SK-MEL-5 (cell line): ENCODE data around the gene PIK3CA. TPM values are rescaled to one million over a fixed set of nuclear protein-coding genes. Genes with fewer than 3 reads are reported as not detected.
"Not testable (repeated sequence)": the region's sequence is repeated elsewhere in the genome, so short reads cannot be mapped to it uniquely, and the experiment has no call there.

Experiments used
- DNase-seq: peaks from one replicate; pipeline ENCODE4 v3.0.0-alpha.2; 2016; ENCODE audit warnings: low read depth, low spot score
- in situ Hi-C: cut with HindIII; loops from 2 replicates; pipeline ENCODE4 v1.10.0; 2016; ENCODE audit warnings: low sequenced_read_pairs, high pct_unique_total_duplicates, low pct_unique_long_range_greater_than_20kb
- polyA plus RNA-seq, 2 experiments: library from polyadenylated mRNA; depleted of rRNA; stranded (reverse); fragments of >200 nt; gene quantifications; 2 replicates each; pipeline ENCODE4 v1.2.3, GENCODE V29; 2015
- total RNA-seq: library from RNA; depleted of rRNA; stranded (reverse); fragments of >200 nt; shearing (Covaris generic); gene quantifications from 2 replicates; pipeline ENCODE4 v1.2.3, GENCODE V29; 2014; rRNA removed

The PIK3CA gene
- 12.7 and 13.2 TPM in 2 replicates for total RNA-seq
- polyA plus RNA-seq (2015; cell fraction: cytosol; rRNA removed): 5.1 and 7.2 TPM in 2 replicates
- polyA plus RNA-seq (2015; cell fraction: nucleus; rRNA removed): 13.2 and 15.9 TPM in 2 replicates

DNA sequence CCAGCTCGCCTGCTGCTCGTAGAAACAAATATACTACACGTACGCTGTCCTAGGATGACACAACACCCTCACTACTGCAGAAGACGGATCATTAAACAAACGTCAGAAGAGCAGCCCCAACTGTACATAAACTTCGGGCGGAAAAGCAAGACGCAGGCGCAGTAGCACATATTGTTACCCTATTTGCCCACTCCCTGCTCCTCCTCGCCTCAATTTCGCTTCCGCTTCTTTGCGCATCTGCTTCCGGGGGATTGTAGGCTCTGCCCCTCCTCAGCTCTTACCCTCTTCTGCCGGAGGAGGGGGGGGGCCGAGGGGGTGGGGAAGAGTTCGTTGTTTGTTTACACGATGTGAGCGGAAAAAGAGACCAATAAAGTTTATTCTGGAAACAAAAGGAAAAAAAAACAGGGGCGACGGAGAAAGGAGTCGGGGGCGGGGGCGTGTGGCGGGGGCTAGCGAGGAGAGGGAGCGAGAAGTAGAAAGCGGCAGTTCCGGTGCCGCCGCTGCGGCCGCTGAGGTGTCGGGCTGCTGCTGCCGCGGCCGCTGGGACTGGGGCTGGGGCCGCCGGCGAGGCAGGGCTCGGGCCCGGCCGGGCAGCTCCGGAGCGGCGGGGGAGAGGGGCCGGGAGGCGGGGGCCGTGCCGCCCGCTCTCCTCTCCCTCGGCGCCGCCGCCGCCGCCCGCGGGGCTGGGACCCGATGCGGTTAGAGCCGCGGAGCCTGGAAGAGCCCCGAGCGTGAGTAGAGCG is at the start of gene PIK3CA:
PIK3CA (plus strand) TSS at position 485 of the 743 bp plus-strand sequence. CDS start 50,469 bp downstream, outside the sequence.
- DNase-seq: peak; percentile 99
- in situ Hi-C loops: no loop called here

DNA sequence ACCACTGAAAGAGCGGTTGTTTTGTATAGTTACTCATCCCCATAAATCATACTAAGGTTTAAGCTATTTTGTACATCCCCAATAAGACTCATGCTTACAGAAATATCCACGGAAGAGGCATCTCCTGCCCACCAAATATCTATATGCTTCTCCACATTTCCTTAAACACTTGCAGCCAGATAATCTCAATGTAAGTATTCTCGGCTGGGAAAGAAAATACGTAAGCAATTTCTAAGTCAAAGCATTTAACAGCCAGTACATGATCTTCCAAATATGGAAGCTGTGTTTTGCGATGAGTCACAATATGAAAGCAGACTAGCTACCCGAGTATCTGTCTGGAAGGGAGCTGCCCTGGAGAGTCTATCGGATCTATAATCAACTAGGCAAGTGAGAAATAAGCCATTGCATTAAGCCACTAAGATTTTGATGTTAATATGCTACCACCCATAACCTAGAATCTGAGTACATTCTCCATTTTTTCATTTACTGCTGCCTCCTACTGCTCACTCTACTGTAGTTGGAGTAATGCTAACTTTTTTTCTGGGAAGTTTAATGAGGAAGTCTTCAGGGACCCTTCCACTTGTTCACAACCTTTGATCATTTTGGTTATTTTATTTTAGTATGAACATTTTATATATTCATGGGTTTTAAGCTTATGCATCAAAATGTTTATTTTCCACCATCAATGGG is 49.6 kb upstream of the PIK3CA start:
- in situ Hi-C loops: no loop called here
- DNase-seq: peak; percentile 51

DNA sequence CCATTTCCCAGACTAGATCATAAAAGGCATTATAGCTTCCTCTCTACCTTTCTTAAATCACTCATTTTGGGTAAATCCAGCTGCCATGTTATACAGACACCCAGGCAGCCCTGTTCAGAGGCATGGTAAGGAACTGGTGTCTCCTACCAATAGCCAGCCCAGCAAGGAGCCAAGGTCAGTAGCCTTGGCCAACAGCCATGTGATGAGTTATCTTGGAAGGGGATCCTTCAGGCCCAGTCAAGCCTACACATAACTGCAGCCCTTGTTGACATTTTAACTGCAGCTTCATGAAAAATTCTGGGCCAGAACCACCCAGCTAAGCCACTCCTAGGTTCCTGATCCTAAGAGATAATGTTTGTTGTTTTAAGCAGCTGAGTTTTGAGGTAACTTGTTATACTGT is 47.5 kb upstream of the PIK3CA start:
- in situ Hi-C loops: no loop called here
- DNase-seq: no peak

DNA sequence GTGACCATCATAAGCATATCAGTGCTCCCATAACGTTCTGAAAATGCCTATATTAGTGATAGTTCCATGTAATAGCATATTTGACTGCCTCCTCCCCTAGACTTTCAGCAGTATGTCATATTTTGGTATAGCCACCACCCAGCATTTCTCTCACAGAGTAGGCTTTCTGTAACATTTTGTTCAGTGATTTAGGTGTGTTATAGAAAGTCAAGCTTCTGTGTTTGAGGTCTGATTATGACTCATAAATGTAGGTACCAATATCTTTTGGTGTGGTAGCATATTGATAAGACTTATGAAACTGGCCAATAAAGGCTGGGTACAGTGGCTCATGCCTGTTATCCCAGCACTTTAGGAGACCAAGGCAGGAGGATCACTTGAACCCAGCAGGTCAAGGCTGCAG is 42.3 kb upstream of the PIK3CA start:
- no peak for DNase-seq
- in situ Hi-C loops: no loop called here

DNA sequence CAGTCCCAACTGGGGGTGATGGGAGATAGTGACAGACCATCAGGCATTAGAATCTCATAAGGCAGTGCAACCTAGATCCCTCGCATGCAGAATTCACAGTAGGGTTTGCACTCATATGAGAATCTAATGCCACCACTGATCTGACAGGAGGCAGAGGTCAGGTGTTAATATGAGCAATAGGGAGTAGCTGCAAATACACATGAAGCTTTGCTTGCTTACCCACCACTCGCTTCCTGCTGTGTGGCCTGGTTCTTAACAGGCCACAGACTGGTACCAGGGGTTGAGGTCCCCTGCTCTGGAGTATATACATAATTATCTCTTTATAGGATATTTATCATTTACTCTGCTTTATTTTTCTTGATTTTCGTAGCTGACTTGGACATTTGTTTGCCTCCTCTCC is 40.5 kb upstream of the PIK3CA start:
- in situ Hi-C loops: no loop called here
- DNase-seq: no peak

DNA sequence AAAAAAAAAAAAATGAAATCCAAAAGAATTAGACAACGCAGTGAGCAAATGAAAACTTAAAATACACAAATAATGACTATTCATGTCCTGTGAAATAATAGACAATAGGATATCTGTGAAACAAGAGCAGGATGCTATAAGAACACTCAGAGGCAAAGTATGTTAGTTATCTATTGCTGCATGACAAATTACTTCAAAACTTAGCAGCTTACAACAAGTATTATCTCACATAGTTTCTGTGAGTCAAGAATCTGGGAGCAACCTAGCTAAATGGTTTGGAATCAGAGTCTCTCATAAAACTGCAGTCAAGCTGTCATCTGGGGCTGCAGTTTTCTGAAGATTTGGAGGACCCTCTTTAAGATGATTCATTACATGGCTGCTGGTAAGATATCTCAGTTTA is 40.1 kb upstream of the PIK3CA start:
- DNase-seq: no peak

DNA sequence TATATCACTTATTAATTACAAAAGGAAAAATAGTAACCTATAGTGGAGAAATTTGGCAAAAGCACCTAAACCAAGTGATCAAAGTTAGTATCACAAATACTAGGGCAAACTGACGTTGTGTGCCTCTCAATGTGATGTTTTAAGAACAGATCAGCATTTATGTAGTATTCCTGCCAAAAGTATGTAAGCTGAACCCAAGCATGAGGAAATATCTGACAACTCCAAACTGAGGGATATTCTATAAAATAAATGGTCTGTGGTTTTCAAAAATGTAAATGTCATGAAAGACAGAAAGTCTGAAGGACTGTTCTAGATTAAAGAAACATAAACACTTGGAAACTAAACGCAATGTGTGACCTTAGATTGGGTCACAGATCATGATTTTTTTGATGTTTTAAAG is 34.3 kb upstream of the PIK3CA start:
- no peak for DNase-seq
- in situ Hi-C loops: no loop called here

More for the DNA sequence above, 40.1 kb upstream of the PIK3CA start:
- in situ Hi-C loops: no loop called here

DNA sequence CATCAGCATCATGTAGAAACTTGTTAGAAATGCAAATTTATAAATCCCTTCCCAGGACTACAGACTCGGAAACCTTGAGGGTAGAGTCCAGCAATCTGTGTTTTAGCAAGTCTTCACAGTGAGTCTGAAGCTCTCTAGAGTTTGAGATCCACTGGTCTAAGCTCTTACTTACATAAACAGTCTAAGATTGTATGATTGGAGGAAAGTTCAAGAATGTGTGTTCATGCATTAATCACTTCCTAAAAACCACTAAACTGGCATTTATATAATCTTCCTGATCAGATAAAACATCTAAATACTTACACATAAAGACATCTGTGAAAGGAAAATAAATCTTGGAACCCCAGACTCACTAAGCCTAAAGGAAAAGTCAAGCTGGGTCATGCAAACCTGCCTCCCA is 32.7 kb upstream of the PIK3CA start:
- not testable (repeated sequence) for DNase-seq

DNA sequence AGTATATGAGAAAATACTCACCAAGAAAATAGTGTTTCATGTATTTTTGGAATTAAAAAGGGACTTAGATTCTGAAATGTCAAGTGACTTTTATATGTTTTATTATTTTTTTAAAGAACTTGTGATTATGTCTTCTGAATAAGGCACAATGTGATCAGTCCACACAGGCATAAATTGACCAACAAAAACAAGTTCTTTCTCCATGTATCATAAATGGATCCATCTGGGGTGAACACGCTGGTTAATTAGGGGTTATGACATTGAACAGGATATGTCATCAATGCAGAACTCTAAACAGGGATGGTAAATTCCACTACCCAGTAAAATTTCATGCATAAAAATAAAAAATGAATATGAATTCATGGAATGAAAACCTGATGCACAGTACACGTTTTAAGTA is 31.3 kb upstream of the PIK3CA start:
- in situ Hi-C loops: no loop called here
- DNase-seq: no peak

More for the DNA sequence above, 32.7 kb upstream of the PIK3CA start:
- in situ Hi-C loops: not testable (repeated sequence)

DNA sequence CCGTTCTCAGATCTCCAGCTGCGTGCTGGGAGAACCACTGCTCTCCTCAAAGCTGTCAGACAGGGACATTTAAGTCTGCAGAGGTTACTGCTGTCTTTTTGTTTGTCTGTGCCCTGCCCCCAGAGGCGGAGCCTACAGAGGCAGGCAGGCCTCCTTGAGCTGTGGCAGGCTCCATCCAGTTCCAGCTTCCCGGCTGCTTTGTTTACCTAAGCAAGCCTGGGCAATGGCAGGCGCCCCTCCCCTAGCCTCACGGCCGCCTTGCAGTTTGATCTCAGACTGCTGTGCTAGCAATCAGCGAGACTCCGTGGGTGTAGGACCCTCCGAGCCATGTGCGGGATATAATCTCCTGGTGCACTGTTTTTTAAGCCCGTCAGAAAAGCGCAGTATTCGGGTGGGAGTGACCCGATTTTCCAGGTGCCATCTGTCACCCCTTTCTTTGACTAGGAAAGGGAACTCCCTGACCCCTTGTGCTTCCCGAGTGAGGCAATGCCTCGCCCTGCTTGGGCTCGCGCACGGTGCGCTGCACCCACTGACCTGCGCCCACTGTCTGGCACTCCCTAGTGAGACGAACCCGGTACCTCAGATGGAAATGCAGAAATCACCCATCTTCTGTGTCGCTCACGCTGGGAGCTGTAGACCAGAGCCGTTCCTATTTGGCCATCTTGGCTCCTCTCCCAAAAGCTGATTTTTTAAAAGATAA is 15.8 kb upstream of the PIK3CA start:
- in situ Hi-C loops, DNase-seq: not testable (repeated sequence)

DNA sequence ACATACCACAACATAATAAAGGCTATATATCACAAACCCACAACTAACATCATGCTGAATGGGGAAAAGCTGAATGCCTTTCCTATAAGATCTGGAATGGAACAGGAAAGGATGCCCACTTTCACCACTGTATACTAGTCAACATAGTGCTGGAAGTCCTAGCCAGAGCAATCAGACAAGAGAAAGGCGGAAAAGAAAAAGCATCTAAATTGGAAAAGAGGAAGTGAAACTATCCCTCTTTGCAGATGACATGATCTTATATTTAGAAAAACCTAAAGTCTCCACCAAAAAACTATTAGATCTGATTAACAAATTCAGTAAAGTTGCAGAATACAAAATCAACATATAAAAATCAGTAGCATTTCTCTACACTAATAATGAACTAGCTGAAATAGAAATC is 14.6 kb upstream of the PIK3CA start:
- no peak for DNase-seq
- in situ Hi-C loops: no loop called here

DNA sequence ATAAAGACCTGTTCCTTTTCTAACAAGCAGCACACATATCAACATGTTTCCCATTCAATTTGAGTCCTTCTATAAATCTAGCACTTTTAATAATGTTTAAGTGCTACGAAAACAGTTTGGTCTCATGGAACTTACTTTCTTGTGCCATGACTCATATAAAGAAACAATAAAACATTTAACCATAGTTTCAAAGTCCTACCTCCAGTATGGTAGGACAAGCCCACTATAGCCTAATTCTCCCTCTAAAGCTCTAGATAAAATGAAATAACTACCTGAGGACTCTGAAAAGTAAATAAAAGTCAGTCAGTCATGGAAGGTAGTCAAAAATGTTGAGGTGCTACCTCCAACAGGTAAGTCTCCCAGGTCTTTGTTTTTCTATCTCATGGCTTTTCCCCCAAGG is 12.0 kb upstream of the PIK3CA start:
- in situ Hi-C loops: no loop called here

DNA sequence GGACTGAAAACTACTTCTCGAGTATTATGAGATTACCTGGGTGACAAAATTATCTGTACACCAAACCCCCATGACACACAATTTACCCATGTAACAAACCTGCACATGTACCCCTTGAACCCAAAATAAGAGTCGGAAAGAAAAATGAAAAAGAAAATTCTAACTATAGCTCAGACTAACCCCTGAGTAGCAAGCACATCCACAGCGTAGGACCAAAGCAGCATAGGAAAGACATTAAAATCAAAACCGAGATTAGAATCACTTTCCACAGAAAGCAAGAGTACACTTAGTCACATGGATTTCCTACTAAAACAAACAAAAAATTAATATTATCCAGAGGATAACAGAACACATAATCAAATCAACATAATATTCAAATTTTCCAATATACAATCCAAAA is 6.3 kb upstream of the PIK3CA start:
- in situ Hi-C loops: no loop called here
- DNase-seq: no peak

More for the DNA sequence above, 12.0 kb upstream of the PIK3CA start:
- DNase-seq: no peak

DNA sequence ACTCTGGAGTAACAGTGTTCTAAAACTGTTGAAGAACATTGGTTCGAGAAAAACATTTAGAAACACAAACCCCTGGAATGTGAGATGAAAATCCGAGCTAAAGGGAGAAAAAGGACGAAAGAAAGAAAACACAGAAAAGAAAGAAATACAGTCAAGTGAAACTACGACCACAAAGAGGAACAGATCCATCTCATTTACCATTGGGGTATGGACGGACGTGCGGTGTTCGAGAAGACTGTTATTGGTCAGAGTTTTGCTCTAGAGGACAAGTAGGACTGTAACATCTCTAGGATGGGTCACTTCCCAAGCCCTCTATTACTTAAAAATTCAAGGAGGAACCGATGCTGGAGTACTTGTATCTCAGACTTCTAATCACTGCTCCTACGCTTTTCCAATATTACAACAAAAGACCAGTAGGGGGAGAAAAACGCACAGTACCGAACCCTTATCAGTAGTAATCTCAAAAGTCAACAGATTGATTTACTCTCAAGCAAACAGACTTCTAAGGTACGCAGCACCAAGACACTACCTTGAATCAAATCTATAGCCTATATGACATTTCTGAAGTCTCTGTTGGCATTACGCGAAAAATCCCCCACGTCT is 1.1 kb upstream of the PIK3CA start:
- in situ Hi-C loops: no loop called here
- DNase-seq: peak; percentile 85

DNA sequence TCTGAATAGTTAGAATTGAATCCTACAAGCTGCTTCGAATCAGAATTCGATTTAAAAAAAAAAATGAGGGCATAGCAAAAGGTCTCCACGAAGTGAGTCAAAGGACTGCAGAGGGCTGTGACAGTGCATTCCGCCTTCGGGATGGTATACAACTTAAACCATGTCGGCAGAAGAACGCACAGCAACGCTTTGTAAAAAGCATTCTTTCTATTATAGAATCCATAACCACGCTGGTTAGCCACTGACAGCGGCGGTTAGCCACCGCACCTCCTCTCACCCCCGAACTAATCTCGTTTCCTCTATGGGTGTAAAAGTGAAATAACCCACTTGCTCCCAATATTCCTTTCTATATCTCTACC is 664 bp upstream of the PIK3CA start:
- DNase-seq: no peak
- in situ Hi-C loops: no loop called here

DNA sequence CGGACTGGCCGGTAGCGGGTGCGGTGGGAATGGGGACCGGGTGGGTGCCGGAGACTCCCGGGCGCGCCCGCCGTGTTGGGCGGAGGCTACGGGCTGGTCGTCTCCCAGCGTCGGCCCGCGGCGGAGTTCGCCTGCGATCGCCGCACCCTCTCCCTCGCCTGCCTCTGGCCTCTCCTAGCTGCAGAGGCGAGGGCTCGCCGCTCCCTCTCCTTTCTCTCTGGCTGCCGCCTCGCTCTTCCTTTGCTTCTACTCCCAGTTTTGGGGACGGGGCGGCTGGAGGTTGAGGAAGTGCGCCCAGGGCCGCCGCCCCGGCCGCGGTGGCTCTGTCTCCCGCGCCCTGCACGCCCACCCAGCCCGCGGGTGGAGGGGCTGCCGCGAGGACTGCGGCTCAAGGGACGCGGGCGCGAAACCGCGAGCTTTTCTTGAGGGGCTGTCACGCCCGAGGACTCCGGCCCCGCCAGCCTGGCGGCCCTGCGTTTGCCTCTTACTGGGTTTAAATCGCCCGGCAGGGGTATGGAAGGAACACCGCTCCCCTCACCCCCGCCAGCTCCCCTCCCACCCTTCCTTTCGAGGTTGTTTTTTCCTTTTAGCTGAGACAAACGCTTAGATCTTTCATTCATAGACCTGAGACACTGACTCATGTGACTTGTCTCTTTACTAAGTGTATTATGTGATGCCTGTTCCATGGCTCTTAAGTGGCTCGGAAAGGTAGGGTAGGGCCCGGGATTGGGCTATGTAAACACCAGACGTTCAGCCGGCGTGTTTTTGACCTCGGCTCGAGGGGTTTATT is 654 bp downstream of the PIK3CA start:
- DNase-seq: peak; percentile 26
- in situ Hi-C loops: no loop called here

DNA sequence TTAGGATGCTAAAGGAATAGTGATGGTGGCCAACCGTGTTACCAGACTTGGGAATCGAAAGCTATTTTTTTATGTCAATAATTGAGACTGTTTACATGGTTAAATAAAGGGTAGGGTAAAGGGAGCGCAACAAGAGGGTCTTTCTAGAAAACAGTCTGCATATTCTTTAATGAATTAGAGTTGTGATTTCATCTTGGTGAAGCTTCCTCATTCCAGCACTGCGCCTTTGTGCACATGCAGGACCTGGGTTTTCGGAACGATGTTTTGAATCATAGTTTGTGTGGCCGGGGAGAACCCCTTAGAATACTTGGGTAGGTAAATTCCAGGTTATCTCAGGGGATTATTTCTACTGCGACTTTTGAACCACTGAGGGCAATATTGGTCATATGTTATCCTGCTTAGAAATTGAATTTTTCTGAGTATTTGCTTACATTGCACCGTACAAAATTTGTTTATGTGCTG is 1.3 kb downstream of the PIK3CA start:
- in situ Hi-C loops: no loop called here
- peak; percentile 15 for DNase-seq
